Neural cell (in vitro differentiated cells): ENCODE data around the gene CARD16. TPM values are rescaled to one million over a fixed set of nuclear protein-coding genes. Genes with fewer than 3 reads are reported as not detected.

ENCODE experiments used
- H2AFZ ChIP-seq: fragments of 200-600, 300-800 bp; sonication (generic), shearing (Covaris generic); 2 replicates; pipeline ENCODE4 v1.6.0; 2014; ENCODE audit warnings: low read depth, mild to moderate bottlenecking, antibody characterized with exemption, low read length, moderate library complexity
- H3F3A ChIP-seq: fragments of 200-600 bp; shearing (Covaris generic); 2 replicates; pipeline ENCODE4 v1.6.1; 2016; ENCODE audit warnings: mild to moderate bottlenecking, moderate library complexity, mixed read lengths, antibody characterized with exemption, low read length; ENCODE audit not compliant: insufficient read depth, poor library complexity, severe bottlenecking
- H3K27ac ChIP-seq: fragments of 200-600, 300-800 bp; sonication (generic), shearing (Covaris generic); 2 replicates; pipeline ENCODE4 v1.5.1; 2014; ENCODE audit warnings: mild to moderate bottlenecking, low read length, moderate library complexity
- H3K27me3 ChIP-seq: fragments of 300-800, 200-600 bp; sonication (generic), shearing (Covaris generic); 2 replicates; pipeline ENCODE4 v1.6.0; 2014; ENCODE audit warnings: mild to moderate bottlenecking, low read depth, low read length, moderate library complexity; ENCODE audit not compliant: insufficient read depth
- H3K36me3 ChIP-seq: fragments of 300-800, 200-600 bp; sonication (generic), shearing (Covaris generic); 2 replicates; pipeline ENCODE4 v1.5.1; 2014; ENCODE audit warnings: mild to moderate bottlenecking, antibody characterized with exemption, low read length, moderate library complexity; ENCODE audit not compliant: insufficient read depth
- H3K4me2 ChIP-seq: fragments of 300-800, 200-600 bp; sonication (generic), shearing (Covaris generic); 2 replicates; pipeline ENCODE4 v1.6.0; 2014; ENCODE audit warnings: mild to moderate bottlenecking, low read length
- H3K4me3 ChIP-seq: fragments of 300-800, 200-600 bp; sonication (generic), shearing (Covaris generic); 2 replicates; pipeline ENCODE4 v1.5.1; 2014; ENCODE audit warnings: mild to moderate bottlenecking, low read length, moderate library complexity
- H3K79me2 ChIP-seq: fragments of 200-600 bp; shearing (Covaris generic); replicated peaks from 2 replicates; pipeline ENCODE4 v1.6.0; 2014; ENCODE audit warnings: mild to moderate bottlenecking, low read length, moderate library complexity; ENCODE audit not compliant: insufficient read depth
- H3K9ac ChIP-seq: fragments of 300-800, 200-600 bp; sonication (generic), shearing (Covaris generic); 2 replicates; pipeline ENCODE4 v1.6.1; 2016; ENCODE audit warnings: mild to moderate bottlenecking, low read length, mixed read lengths
- H3K9me2 ChIP-seq: fragments of 200-600 bp; shearing (Covaris generic); 2 replicates; pipeline ENCODE4 v1.6.1; 2016; ENCODE audit warnings: mild to moderate bottlenecking, low read length, mixed read lengths; ENCODE audit not compliant: insufficient read depth
- H3K9me3 ChIP-seq: fragments of 200-600, 300-800 bp; sonication (generic), shearing (Covaris generic); 2 replicates; pipeline ENCODE4 v1.6.1; 2016; ENCODE audit warnings: mild to moderate bottlenecking, mixed run types, low read length, moderate library complexity, mixed read lengths
- H4K20me1 ChIP-seq: fragments of 200-600 bp; shearing (Covaris generic); 2 replicates; pipeline ENCODE4 v1.6.1; 2016; ENCODE audit warnings: mild to moderate bottlenecking, mixed run types; ENCODE audit not compliant: insufficient read depth
- CTCF ChIP-seq: fragments of 450-650 bp; IDR thresholded peaks from 2 replicates; pipeline ENCODE4 v1.5.1; 2014; ENCODE audit warnings: antibody characterized with exemption, mild to moderate bottlenecking, moderate library complexity; ENCODE audit not compliant: poor library complexity, severe bottlenecking
- EP300 ChIP-seq: fragments of 450-650 bp; conservative IDR thresholded peaks from 2 replicates; pipeline ENCODE4 v1.6.1; 2014; ENCODE audit warnings: antibody characterized with exemption, mild to moderate bottlenecking, moderate library complexity; ENCODE audit not compliant: poor library complexity, severe bottlenecking
- EZH2 ChIP-seq: fragments of 200-600, 300-800 bp; shearing (Covaris generic), sonication (generic); IDR thresholded peaks from 2 replicates; pipeline ENCODE4 v1.6.1; 2014; ENCODE audit warnings: antibody characterized with exemption, low read length, borderline replicate concordance, mild to moderate bottlenecking; ENCODE audit not compliant: insufficient read depth, poor library complexity, severe bottlenecking
- MXI1 ChIP-seq: fragments of 450-650 bp; conservative IDR thresholded peaks from 2 replicates; pipeline ENCODE4 v1.6.1; 2014; ENCODE audit warnings: antibody characterized with exemption, mild to moderate bottlenecking; ENCODE audit not compliant: poor library complexity, severe bottlenecking
- POLR2AphosphoS5 ChIP-seq: IDR thresholded peaks from 2 replicates; pipeline ENCODE4 v1.6.1; 2012
- RAD21 ChIP-seq: fragments of 450-650 bp; conservative IDR thresholded peaks from 2 replicates; pipeline ENCODE4 v1.6.1; 2014; ENCODE audit warnings: antibody characterized with exemption, mild to moderate bottlenecking, moderate library complexity
- REST ChIP-seq: IDR thresholded peaks from 2 replicates; pipeline ENCODE4 v1.6.1; 2012; ENCODE audit warnings: borderline replicate concordance
- SMC3 ChIP-seq: fragments of 450-650 bp; conservative IDR thresholded peaks from 2 replicates; pipeline ENCODE4 v1.6.1; 2014; ENCODE audit warnings: antibody characterized with exemption, mild to moderate bottlenecking, moderate library complexity; ENCODE audit not compliant: poor library complexity
- TAF1 ChIP-seq: IDR thresholded peaks from 2 replicates; pipeline ENCODE4 v1.6.1; 2012; ENCODE audit warnings: low read depth
- polyA plus RNA-seq: library from polyadenylated mRNA; depleted of rRNA; stranded (reverse); fragments of >200 nt; gene quantifications from 2 replicates; pipeline ENCODE4 v1.2.3, GENCODE V29; 2014

CARD16 gene
- polyA plus RNA-seq, 1 donor from 2014 or later, result not detected

GRCh38 chr11:105033343-105033742 is 11.8 kb downstream of the CARD16 start:
- Histone ChIP-seq H3K27ac (no peak overlapping the region), H4K20me1 (no peaks in the 10 kb centered on the region), H2AFZ (no peak overlapping the region), H3F3A (no peaks in the 10 kb centered on the region), H3K9ac (no peak overlapping the region), H3K9me2 (no peaks in the 10 kb centered on the region), H3K27me3 (no peaks in the 10 kb centered on the region), H3K9me3 (no peaks in the 10 kb centered on the region), H3K79me2 (no peaks in the 10 kb centered on the region), H3K36me3 (no peaks in the 10 kb centered on the region), H3K4me3 (no peak overlapping the region), H3K4me2 (no peak overlapping the region)
- TF ChIP-seq POLR2AphosphoS5 (no peak), EZH2 (no peak), EP300 (no peak), CTCF (no peak), TAF1 (no peak), RAD21 (no peak)

- Histone ChIP-seq H3K4me2 (no peak overlapping the region), H3K36me3 (no peaks in the 10 kb centered on the region), H3K9ac (no peak overlapping the region), H4K20me1 (no peaks in the 10 kb centered on the region), H3K79me2 (no peaks in the 10 kb centered on the region), H3K4me3 (no peak overlapping the region), H3K9me3 (no peaks in the 10 kb centered on the region), H3K9me2 (no peaks in the 10 kb centered on the region), H3F3A (no peaks in the 10 kb centered on the region), H3K27ac (no peak overlapping the region), H3K27me3 (no peaks in the 10 kb centered on the region), H2AFZ (no peak overlapping the region)
- no peak for TF ChIP-seq POLR2AphosphoS5
- TF ChIP-seq RAD21, result no peak
- TF ChIP-seq MXI1, result no peak
- no peak for TF ChIP-seq CTCF
- no peak for TF ChIP-seq REST
- TF ChIP-seq EP300, result no peak
- TF ChIP-seq TAF1, result no peak
- TF ChIP-seq SMC3, result no peak
- no peak for TF ChIP-seq EZH2
Measured at GRCh38 chr11:105032495-105032894, 12.6 kb downstream of the CARD16 start.
